HFF-Myc (cell line): ENCODE data around the gene RPS6KA5.
"Not testable (repeated sequence)": the region's sequence is repeated elsewhere in the genome, so short reads cannot be mapped to it uniquely, and the experiment has no call there.

Source experiments
- DNase-seq: peaks from one replicate; pipeline ENCODE4 v3.0.0-alpha.2; 2011; ENCODE audit warnings: low read depth; ENCODE audit errors: extremely low read depth
- H3K4me3 ChIP-seq: replicated peaks from 2 replicates; pipeline ENCODE4 v1.5.1; 2011; ENCODE audit warnings: low read depth, mild to moderate bottlenecking, control low read depth, low read length
- CTCF ChIP-seq: IDR thresholded peaks from 2 replicates; pipeline ENCODE4 v1.5.1; 2012; ENCODE audit warnings: mild to moderate bottlenecking, low read depth, low read length, control low read depth; ENCODE audit errors: missing control alignments

RPS6KA5 gene

GRCh38 chr14:90959344-90959743 is 101.1 kb downstream of the RPS6KA5 start:
- no peak for DNase-seq
- TF ChIP-seq CTCF, result no peak
- H3K4me3 ChIP-seq, result no peak overlapping the region

- no peak for TF ChIP-seq CTCF
- no peak overlapping the region for H3K4me3 ChIP-seq
- DNase-seq, result no peak
Observed at GRCh38 chr14:90956273-90956672, 104.2 kb downstream of the RPS6KA5 start.

DNA sequence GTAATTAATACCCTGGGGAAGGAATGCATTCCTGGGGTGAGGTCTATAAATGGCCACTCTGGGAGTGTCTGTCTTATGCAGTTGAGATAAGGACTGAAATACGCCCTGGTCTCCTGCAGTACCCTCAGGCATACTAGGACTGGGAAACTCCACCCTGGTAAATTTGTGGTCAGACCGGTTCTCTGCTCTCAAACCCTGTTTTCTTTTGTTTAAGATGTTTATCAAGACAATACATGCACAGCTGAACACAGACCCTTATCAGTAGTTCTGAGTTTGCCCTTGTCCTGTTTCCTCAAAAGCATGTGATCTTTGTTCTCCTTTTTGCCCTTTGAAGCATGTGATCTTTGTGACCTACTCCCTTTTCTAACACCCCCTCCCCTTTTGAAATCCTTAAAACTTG is 106.8 kb downstream of the RPS6KA5 start:
- not testable (repeated sequence) for DNase-seq, H3K4me3 ChIP-seq

DNA sequence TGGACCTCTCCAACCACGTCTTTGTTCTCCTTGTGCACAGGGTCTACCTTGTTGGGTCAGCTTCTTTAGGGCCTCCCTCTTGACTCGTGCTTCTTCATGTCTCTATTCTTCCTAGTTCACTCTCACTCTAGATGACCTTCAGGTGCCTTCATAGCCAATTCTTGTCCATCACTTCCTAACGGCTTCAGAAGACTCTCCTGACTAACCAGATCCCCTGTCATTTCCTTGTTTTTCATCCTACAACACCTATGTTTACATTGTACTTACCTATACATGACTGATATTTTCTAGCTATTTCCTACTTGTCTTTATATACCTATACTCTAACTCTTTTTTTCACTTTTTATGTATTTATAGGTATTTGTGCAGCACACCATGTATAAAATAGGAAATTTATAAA is 117.1 kb downstream of the RPS6KA5 start:
- no peak overlapping the region for H3K4me3 ChIP-seq

DNA sequence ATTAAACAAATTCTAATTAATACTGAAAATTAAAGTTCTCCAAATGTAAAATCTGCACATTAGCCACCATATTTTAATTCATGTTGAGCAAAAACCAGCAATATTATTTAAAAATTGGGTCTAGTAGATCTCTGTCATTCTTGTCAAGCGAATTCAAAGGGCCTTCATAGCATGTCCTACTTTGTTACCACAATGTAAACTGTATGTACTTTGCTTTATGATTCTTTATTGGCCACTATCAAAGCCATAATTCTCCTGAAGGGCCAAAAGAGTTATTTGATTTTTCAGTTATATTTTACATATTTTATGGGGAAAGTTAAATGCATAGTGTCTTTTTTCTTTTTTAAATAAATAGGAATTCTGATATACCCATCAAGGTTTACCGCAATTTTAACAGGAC is 117.9 kb downstream of the RPS6KA5 start:
- no peak for TF ChIP-seq CTCF
- DNase-seq, result no peak
- H3K4me3 ChIP-seq, result no peak overlapping the region

More for the DNA sequence above, 117.1 kb downstream of the RPS6KA5 start:
- TF ChIP-seq CTCF, result no peak
- no peak for DNase-seq

DNA sequence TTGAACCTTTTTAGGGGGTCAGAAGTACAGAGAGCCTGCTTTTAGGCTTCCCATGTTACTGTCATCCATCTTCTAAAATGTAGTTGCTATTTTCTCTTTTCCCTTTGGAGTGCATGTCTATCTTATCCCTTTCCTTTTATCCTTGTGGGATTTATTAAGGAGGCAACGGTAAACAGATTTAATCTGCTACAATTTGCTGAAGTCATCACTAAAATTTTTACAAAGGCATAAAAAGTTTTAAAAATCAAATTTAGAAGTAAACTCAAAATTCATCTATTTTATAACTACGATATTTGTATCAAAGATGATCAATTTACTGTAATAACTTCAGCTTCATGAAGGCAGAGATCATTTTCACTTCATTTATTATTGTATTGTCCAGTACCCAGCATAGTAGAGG is 118.7 kb downstream of the RPS6KA5 start:
- no peak for TF ChIP-seq CTCF
- no peak overlapping the region for H3K4me3 ChIP-seq
- DNase-seq, result no peak

- no peak for TF ChIP-seq CTCF
- no peak for DNase-seq
- no peak overlapping the region for H3K4me3 ChIP-seq
Observed at GRCh38 chr14:90940318-90940962, 120.0 kb downstream of the RPS6KA5 start.

DNA sequence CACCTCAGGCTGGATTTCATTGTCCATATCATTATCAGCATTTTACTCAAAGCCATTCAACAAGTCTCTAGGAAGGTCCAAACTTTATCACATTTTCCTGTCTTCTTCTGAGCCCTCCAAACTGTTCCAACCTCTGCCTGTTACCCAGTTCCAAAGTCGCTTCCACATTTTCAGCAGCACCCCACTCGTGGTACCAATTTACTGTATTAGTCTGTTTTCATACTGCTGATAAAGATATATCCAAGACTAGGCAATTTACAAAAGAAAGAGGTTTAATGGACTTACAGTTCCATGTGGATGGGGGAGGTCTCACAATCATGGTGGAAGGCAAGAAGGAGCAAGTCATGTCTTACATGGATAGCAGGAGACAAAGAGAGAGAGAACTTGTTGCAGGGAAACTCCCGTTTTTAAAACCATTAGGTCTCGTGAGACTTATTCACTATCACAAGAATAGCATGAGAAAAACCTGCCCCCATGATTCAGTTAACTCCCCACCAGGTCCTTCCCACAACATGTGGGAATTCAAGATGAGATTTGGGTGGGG is 121.1 kb downstream of the RPS6KA5 start:
- not testable (repeated sequence) for H3K4me3 ChIP-seq, DNase-seq
